GM19467 (cell line): ENCODE results near the gene TRA2A.
"Not testable (repeated sequence)": the region's sequence is repeated elsewhere in the genome, so short reads cannot be mapped to it uniquely, and the experiment has no call there.

Source experiments
- ATAC-seq: cut with Tn5 transposase; IDR thresholded peaks from one replicate; pipeline ENCODE4 v1.9.1; 2021; ENCODE audit warnings: mild to moderate bottlenecking, moderate library complexity; ENCODE audit not compliant: unreplicated experiment

The TRA2A gene

DNA sequence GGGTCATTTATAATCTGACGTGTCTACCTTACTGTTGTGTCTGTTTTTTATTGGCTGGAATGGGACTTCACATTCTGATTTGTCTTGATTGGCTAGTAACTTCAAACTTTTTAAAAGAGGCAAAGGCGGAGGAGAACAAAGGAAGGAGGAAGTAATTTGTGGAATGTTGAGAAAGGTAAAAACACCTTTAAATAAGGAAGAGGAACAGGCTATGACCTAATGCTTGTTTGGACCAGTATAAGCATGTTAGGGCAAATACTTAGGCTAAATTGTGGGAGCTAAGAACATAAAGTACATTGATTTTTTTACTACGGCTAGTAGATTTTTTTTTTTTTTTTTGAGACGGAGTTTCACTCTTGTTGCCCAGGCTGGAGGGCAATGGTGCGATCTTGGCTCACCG, 18.0 kb downstream of the TRA2A start:
- not testable (repeated sequence) for ATAC-seq

- no peak for ATAC-seq
These were observed 37.8 kb downstream of the TRA2A start for GRCh38 chr7:23494009-23494408.

DNA sequence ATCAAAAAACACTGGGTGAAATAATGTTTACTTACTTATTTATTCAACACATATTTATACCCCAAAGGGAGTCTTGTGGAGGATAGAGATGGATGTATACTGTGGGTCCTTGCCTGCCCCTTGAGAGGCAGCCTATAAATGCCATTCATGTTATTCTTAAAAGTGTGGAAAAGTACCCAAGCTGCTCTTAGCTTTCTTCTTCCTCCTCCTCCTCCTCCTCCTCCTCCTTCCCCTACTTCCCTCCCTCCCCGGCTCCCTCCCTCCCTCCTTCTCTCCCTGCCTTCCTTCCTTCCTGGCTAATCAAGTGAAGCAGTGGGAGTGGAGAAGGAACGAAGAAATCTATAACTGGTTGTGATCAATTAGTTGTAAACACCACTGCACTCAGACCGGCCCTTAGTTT, 40.3 kb downstream of the TRA2A start:
- no peak for ATAC-seq

GRCh38 chr7:23490357-23491135, 41.2 kb downstream of the TRA2A start:
- ATAC-seq, result peak; percentile 77

GRCh38 chr7:23488714-23489113, 43.1 kb downstream of the TRA2A start:
- ATAC-seq, result not testable (repeated sequence)

- no peak for ATAC-seq
These were observed 44.1 kb downstream of the TRA2A start for GRCh38 chr7:23487670-23488069.

GRCh38 chr7:23486002-23486773, 45.6 kb downstream of the TRA2A start:
- ATAC-seq, result no peak

GRCh38 chr7:23482686-23483085, 49.1 kb downstream of the TRA2A start:
- ATAC-seq, result no peak

GRCh38 chr7:23477962-23478866, 53.6 kb downstream of the TRA2A start:
- no peak for ATAC-seq

GRCh38 chr7:23477157-23477499, 54.7 kb downstream of the TRA2A start:
- ATAC-seq, result no peak

DNA sequence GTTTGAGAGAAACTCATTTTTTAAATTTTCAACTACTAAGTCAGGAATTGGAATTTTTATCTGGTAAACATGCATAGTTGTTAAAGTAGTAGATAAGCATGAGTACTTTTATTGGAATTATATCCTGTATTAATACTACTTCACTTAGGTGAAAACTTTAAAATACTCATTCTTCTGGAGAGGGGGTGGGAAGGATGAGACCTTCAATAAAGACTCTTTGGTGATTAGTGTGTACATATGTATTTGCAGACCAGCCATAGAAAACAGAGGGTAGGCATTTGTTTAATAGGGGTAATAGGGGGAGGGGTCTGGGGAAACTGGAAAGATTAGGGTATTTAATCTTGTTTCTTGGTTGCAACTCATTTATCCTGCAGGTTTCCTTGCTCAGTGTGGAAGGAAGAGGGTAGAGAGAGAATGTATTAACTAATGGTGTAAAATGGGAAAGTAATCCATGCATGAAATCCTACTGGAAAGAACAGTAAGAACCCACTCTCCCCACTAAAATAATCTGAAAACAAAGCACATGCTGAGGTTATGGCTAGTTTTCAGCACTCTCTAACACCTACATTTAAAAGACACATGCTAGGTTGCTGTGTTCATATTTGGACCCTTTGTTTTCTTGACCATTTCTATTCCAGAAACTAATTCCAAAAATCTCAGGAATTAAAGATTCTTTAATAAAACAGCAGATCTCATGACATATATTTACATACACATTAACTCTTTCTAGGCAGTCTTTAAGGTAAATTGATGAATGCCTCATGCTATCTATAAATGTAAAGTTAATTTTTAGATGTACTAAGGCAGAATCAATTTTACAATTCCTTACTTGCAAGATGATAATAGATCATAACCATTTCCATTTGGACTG, 55.3 kb downstream of the TRA2A start:
- no peak for ATAC-seq

DNA sequence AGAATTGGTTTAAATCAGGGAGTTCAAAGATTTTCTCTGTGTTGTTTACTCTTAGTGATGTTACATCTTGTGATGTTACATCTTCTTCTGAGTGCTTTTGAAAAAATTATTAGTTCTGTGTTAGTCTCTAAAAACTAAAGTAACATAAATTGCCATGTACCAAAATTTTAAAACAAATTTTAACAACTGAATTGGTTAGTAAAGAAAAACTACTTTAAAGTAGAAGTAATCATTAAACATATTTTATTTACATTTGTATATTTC, 56.3 kb downstream of the TRA2A start:
- no peak for ATAC-seq

DNA sequence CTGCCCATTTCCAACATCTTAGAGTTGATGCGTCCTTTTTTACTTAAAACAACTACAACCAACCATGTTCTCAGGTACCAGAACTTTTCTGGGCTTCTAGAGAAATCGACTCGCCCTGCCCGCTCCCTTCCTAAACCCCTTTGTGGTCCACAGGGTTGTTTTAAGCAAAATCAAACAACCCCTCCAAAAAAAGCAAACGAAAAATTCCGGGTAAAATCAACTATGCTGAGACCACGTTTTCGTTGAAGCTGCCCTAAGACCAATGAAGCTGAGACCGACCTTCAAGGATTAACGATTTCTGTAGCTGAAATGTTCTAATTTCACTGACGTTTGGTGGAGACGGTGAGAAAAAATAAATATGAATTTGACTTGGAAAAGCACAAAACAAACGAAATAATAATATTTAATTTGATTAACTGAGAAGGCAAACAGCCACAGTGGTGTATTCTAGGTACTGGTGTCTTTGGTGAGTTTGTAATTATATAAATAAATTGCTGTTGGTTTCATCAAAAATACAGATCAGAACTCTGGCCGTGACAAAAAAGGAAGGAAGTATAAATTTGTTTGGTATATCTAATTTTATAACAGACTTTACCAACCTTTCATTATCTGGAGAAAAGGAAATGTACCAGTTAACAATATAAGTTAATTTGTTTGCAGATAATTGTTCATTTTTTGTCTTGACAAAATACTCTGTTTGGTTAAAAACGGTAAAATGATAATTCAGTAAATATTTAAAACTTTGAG, 56.8 kb downstream of the TRA2A start:
- no peak for ATAC-seq

- peak; percentile 62 for ATAC-seq
These were observed 57.5 kb downstream of the TRA2A start for GRCh38 chr7:23474094-23474828.

DNA sequence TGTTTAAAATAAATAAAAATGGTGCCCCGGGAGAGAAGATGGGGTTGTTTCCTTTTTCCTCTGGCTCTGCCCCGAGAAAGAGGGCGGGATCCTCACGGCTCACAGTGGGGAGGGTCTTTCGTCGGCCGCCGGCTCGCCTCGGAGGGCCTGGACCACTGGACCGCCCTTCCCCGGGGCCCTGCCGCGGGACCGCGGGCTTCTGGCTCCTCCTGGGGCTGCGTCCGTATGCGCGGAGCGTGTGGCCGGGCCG, 58.0 kb downstream of the TRA2A start:
- ATAC-seq, result no peak

DNA sequence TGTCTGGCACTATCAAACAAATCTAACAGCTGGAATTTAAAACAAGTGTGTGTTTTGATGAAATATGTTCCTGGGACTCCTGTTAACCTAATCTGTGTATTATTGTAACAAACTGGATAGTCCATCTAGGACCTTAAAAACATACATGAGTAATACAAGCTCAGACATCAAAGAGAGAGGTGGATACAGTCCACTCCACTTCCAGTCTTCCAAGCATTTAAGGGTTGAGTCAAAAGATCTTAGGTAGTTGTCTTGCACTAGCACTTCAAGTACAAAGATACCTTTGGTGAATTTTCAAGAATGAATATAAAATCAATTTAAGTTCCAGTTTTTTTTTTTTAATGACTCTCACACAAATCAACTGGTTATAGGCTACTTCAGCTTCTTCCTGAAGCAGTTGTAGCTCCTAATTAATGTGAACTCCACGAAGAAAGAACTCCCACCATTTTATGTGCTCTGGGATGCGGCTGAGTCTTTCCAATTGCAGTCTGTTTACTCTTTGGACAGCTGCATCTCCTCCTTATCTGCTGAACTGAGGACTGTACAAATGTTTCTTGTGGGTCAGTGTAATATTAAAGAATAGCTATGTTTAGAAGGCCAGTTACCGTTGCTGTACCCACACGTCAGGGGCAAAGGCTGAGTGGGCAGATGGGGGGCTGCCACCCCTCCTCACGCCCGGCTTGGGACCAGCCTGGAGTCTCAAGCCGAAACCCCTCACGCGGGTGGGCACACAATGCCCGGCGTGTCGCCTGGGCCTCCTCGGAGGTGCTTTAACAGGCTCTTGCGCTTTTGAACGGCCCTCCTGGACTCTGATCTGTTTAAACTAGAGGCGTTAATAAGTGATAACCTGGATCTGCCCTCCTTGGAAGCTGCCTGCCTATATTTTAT, 58.6 kb downstream of the TRA2A start:
- no peak for ATAC-seq

DNA sequence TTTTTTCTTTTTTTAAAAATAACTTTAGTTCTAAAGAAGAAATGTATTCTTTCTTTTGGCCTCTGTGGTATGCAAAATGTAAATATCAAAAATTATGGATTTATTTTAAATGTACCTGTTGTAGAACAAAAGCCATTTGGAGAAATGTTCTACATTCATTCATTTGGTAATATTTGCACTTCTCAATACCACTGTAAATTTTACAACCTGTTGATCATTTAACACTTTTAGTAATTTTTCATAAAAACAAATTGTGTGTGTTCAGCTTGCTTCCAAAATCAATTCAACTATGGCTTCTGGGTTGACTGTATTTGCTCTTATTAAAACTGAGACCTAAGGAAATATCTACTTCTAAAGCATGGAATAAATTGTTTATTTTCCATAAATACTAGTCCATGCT, 59.2 kb downstream of the TRA2A start:
- no peak for ATAC-seq

- ATAC-seq, result no peak
These were observed 59.7 kb downstream of the TRA2A start for GRCh38 chr7:23472046-23472445.
